ENCODE results near the gene DZIP1L. TPM values are rescaled to one million over a fixed set of nuclear protein-coding genes. Genes with fewer than 3 reads are reported as not detected.
A peak's percentile ranks its signal among the peaks of the same experiment; 100 is the strongest.

The DZIP1L gene
- total and polyA plus RNA-seq, 2 donors from 2014 or later, result 2.9 to 22.3 TPM

- DNase-seq (no peak), FAIRE-seq (no peak)
- Histone ChIP-seq H3K9me3 (ENCODE audit: control insufficient read depth in 2 of 3, insufficient read depth in 1 of 3, low read length in 3 of 3) (peaks cover 0 to 6% (median 0%) of the 10 kb centered on the region in 3 donors), H3K36me3 (ENCODE audit: control insufficient read depth in 2 of 3, insufficient read depth in 3 of 3, low read length in 3 of 3) (no peaks in the 10 kb centered on the region), H3K4me3 (ENCODE audit: low read length in 3 of 3) (no peak overlapping the region), H3K27me3 (ENCODE audit: control insufficient read depth, insufficient read depth, low read length) (no peaks in the 10 kb centered on the region), H3K27ac (ENCODE audit: low read depth in 2 of 2, low read length in 2 of 2) (no peak overlapping the region), H3K4me1 (ENCODE audit: control insufficient read depth in 2 of 3, insufficient read depth in 2 of 3, low read depth in 1 of 3, low read length in 3 of 3) (peaks cover 0 to 7% (median 3%) of the 10 kb centered on the region in 3 donors), H3K9ac (ENCODE audit: low read length in 3 of 3) (no peak overlapping the region)
- intact Hi-C loops (cut with DNase I), result no loop called here
- no peak for TF ChIP-seq CTCF (IDR thresholded peaks at IDR 0.05; ENCODE audit: borderline replicate concordance, extremely low read depth, insufficient read depth)
These were observed 4.0 kb upstream of the DZIP1L start for GRCh38 chr3:138119423-138119766.

- Histone ChIP-seq H3K27ac (ENCODE audit: low read depth in 2 of 2, low read length in 2 of 2) (no peak overlapping the region), H3K4me3 (ENCODE audit: low read length in 3 of 3) (no peak overlapping the region), H3K36me3 (ENCODE audit: control insufficient read depth in 2 of 3, insufficient read depth in 3 of 3, low read length in 3 of 3) (no peaks in the 10 kb centered on the region), H3K9me3 (ENCODE audit: control insufficient read depth in 2 of 3, insufficient read depth in 1 of 3, low read length in 3 of 3) (peaks cover 0 to 5% (median 0%) of the 10 kb centered on the region in 3 donors), H3K27me3 (ENCODE audit: control insufficient read depth, insufficient read depth, low read length) (no peaks in the 10 kb centered on the region), H3K4me1 (ENCODE audit: control insufficient read depth in 2 of 3, insufficient read depth in 2 of 3, low read depth in 1 of 3, low read length in 3 of 3) (peaks cover 0 to 11% (median 8%) of the 10 kb centered on the region in 3 donors), H3K9ac (ENCODE audit: low read length in 3 of 3) (no peak overlapping the region)
- FAIRE-seq (no peak), DNase-seq (peak in 4 of 5 donors; percentile 79 to 85 (median 82))
- peak; percentile 94 for TF ChIP-seq CTCF (IDR thresholded peaks at IDR 0.05; ENCODE audit: borderline replicate concordance, extremely low read depth, insufficient read depth)
- intact Hi-C loops (cut with DNase I), result no loop called here
These were observed 3.4 kb upstream of the DZIP1L start for GRCh38 chr3:138118612-138119422.

GRCh38 chr3:138114431-138114918 is 933 bp downstream of the DZIP1L start:
- FAIRE-seq (no peak), DNase-seq (peak; percentile 38 to 72 (median 56))
- H3K4me3 ChIP-seq (ENCODE audit: low read length in 3 of 3), result peak overlapping the region; percentile 47 to 84 (median 64)
- TF ChIP-seq CTCF (IDR thresholded peaks at IDR 0.05; ENCODE audit: borderline replicate concordance, extremely low read depth, insufficient read depth), result no peak
- intact Hi-C loops (cut with DNase I), result no loop called here
- peak overlapping the region; percentile 3 to 82 (median 38) for H3K9ac ChIP-seq (ENCODE audit: low read length in 3 of 3)
- peak overlapping the region; percentile 89 to 90 for H3K27ac ChIP-seq (ENCODE audit: low read depth in 2 of 2, low read length in 2 of 2)
- H3K9me3 ChIP-seq (ENCODE audit: control insufficient read depth in 2 of 3, insufficient read depth in 1 of 3, low read length in 3 of 3), result no peaks in the 10 kb centered on the region
- no peaks in the 10 kb centered on the region for H3K27me3 ChIP-seq (ENCODE audit: control insufficient read depth, insufficient read depth, low read length)
- H3K4me1 ChIP-seq (ENCODE audit: control insufficient read depth in 2 of 3, insufficient read depth in 2 of 3, low read depth in 1 of 3, low read length in 3 of 3), result peaks cover 0 to 24% (median 17%) of the 10 kb centered on the region in 3 donors
- no peaks in the 10 kb centered on the region for H3K36me3 ChIP-seq (ENCODE audit: control insufficient read depth in 2 of 3, insufficient read depth in 3 of 3, low read length in 3 of 3)
